ENCODE results near the gene C2orf15.
"Not testable (repeated sequence)": the region's sequence is repeated elsewhere in the genome, so short reads cannot be mapped to it uniquely, and the experiment has no call there.

C2orf15 gene, protein sequence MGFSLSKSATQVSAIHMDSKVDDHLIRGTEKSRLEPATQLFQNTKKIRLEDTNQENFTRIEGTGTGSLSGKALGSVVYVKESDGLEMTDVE

DNA sequence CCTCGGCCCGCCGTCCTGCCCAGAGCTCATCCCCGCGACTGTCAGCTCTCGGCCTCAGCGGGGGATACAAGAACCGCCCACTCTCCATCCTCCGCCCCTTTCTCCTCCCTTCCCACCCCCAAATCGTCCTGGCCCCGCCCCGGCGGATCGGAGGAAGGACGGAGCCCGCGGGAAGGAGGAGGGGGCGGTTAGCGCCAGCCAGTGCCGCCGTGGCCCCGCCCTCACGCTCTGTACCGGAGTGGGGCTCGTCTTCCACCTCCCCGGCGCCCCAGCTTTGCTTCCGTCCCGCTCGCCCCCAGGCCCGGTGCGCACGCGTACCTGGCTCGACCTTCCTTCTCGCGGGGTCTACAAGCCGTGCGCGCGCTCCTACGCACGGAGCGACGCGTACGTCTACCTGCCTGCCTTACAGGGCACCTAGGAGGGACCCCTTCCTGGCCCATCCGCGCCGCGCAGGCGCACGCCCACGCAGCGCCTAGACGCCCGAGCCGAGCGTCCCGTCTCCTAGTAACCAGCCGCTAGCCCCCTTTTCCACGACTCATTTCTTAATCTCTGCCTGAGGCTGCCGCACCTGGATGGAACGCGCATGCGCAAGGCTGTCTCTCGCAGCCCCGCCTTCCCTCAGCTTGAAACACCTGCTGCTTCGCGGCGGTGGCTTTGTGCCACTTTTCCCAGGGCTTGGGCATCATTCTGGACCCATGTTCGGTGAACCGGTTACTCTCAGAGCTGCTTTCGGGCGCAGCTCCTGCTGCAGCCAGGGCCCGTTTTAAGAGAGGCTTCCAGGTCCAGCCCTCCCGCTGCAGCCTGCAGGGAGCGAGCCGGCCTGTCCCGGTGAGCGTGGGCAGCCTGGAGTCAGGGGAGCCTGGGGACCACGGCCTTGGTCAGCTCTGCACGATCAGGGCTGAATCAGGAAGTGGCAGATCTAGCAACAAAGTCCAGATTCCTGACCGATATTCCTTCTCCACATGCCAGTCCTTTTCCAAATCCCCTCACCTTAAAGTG, at the start of gene C2orf15:
C2orf15 (plus strand) TSS at position 598 of the 999 bp plus-strand sequence. CDS start 8,852 bp downstream, outside the sequence.
- DNase-seq: peak; percentile 98

DNA sequence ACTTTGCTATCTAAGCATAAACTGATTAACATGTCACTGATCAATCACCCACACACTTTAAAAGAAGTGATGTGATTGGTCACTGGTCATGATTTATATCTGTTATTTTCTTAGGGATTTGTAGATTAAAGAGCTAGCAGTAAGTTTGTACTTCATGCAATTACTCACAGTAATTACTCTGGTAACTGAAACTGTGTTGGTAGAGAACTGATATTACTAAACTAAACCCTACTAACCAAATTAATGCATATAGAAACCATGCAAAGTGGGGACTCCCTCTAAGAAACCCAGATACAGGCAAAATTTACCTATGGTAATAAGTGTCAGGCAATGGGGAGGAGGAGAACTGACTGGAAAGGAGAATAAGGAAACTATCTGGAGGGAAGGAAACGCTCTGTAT, 44.8 kb upstream of the C2orf15 start:
- DNase-seq: no peak

GRCh38 chr2:99101697-99102096, 39.8 kb upstream of the C2orf15 start:
- DNase-seq: no peak

- no peak for DNase-seq
These were observed 37.5 kb upstream of the C2orf15 start for GRCh38 chr2:99104006-99104405.

GRCh38 chr2:99106913-99107312, 34.6 kb upstream of the C2orf15 start:
- no peak for DNase-seq

DNA sequence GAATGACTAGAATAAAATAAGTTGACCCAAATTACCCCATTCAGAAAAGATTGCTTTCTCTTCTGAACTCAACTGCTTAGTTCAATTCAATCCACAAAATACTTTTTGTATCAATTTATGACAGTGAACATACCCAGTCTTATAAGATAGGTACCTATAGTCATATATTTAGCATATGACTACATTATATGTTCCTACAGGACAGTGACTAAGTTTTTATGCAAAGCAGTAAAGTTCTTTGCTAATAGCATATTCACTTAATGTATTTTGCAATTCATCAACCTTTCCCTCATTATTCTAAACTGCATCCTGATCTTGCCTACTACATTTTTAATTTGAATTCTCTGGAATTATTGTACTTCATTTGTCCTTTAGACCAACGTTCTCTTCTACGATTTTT, 30.3 kb upstream of the C2orf15 start:
- no peak for DNase-seq

DNA sequence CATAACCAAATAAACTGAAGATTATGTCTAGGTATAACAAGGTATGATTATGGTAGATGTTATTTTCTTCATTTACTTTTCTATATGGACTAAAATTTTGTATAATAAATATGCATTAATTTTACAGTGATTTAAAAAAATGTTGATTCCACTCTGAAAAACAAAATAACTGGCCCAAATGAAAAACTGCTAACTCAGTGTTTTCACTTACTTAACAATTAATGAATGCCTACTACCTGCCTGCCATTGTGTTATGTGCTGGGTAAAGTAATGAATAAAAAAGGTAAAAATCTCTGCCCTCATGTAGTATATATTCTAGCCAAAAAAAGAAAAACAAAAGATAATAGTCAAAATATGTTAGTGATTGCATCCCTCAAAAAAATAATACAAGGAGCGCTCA, 29.6 kb upstream of the C2orf15 start:
- DNase-seq: no peak

- DNase-seq: no peak
These were observed 28.9 kb upstream of the C2orf15 start for GRCh38 chr2:99112617-99113016.

- no peak for DNase-seq
These were observed 13.5 kb upstream of the C2orf15 start for GRCh38 chr2:99127981-99128380.

GRCh38 chr2:99135044-99135556, 6.4 kb upstream of the C2orf15 start:
- not testable (repeated sequence) for DNase-seq

DNA sequence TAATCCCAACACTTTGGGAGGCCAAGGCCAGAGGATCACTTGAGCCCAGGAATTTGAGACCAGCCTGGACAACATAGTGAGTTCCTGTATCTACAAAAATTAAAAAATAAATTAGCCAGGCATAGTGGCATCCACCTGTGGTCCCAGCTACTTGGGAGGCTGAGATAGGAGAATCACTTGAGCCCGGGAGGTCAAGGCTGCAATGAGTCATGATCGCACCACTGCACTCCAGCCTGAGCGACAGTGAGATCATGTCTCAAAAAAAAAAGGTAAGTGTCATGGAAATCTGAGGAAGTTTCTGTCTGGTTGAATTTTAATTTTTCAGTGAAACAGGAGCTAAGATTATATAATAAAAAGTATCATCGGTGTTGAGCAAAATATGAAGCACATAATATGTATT, 2.5 kb upstream of the C2orf15 start:
- no peak for DNase-seq

- no peak for DNase-seq
These were observed 1.2 kb upstream of the C2orf15 start for GRCh38 chr2:99140056-99140859.

DNA sequence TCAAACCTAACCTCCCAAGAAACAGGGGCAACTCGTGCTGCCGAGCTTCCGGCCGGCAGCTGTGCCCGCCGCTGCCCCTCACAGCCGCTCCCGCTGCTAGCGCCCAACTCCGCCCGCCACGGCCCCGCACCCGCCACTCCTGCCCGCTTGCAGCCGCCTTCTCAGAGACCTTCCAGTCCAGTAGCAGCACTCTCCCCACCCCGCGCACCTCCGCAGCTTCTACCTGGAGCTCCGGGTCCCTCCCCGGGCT, 722 bp upstream of the C2orf15 start:
- no peak for DNase-seq

DNA sequence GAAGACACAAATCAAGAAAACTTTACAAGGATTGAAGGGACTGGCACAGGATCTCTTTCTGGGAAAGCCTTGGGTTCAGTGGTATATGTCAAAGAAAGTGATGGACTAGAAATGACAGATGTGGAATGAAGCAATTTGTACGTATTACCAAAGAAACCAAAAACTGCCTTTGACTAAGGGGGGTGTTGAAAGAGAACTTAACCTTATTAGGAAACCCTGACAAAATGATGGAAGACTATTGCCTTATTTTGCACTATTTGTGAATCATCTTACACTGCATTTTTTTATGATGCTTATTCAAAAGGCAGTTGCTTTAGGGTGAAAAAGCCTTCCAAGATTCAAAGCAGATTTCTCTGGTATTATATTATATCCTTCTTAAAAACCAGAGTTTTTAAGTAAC, 9.2 kb downstream of the C2orf15 start:
- no peak for DNase-seq

DNA sequence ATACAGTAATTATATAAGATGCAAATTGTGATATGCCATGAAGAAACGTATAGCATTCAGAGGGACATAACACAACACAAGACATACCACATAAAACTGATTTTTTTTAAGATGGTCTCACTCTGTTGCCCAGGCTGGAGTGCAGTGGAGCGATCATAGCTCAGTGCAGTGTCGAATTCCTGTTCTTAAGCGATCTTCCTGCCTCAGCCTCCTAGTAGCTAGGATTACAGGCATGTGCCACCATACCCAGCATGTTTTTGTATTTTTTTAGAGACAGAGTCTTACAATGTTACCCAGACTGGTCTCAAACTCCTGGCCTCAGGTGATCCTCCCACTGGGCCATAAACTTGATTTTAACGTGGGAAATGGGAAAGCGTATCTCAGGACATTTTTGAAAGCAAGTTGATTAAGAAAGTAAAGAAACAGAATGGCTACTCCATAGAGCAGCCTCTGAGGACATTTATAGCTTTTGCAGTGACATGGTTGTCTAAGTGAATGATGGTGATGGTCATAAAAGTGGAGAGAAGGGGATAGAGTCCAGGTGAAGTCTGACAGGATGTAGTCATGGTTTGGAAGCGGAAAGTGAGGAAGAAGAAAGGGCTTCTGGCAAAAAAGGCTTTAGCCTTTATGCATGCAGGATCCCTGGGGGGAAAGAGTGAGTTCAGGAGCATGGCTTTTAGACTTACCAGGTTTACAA, 10.8 kb downstream of the C2orf15 start:
- no peak for DNase-seq

GRCh38 chr2:99153921-99154604, 12.6 kb downstream of the C2orf15 start:
- no peak for DNase-seq

DNA sequence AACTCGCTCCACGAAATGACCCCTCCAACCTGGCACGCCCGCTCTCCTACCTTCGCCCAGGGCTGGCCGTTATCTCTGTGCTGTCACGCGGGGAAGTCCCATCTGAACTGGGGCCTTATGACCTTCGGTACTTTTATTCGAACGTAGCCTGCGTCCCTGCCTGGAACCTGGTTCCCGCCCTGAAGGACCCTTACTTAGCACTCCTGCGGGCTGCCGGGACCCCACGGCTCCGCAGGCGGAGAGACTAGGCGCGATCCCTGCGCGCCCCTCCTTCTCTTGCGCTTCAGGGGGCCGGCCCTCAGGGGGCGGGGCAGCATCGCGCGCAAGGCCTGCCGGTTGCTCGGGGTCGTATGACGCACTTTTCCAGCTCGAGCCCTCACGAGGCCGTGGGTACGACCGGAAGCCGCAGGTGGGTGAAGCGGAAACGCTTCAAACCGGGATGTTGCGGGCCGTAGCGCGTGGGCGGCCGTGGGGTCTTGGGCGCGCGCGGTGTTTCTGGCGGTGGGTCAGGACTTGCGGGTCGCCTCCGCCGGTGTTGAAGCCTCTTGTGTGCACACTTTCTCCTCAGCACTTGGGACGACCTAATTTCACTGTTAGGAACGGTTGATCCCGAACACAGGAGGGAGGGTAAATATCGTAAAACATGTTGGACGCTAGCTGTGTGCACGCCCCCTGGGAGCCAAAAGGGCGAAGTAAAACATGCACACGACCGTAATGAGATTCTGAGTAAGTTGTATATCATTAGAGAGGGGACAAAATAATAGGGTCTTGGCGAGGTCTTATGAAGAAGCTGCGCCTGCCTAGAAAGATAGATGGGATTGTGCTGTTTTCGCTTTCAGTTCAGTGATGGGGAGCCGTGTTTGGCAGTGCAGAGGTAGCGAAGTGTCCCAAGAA, 13.4 kb downstream of the C2orf15 start, which contains the start of the genes LIPT1 and TSGA10:
LIPT1 (plus strand) TSS at position 325 of the 894 bp plus-strand sequence. CDS start 6,991 bp downstream, outside the sequence.
TSGA10 (minus strand) TSS at position 300 of the 894 bp plus-strand sequence. CDS start 45,503 bp downstream, outside the sequence.
- peak; percentile 91 for DNase-seq

- DNase-seq: no peak
These were observed 15.4 kb downstream of the C2orf15 start for GRCh38 chr2:99156891-99157290.

DNA sequence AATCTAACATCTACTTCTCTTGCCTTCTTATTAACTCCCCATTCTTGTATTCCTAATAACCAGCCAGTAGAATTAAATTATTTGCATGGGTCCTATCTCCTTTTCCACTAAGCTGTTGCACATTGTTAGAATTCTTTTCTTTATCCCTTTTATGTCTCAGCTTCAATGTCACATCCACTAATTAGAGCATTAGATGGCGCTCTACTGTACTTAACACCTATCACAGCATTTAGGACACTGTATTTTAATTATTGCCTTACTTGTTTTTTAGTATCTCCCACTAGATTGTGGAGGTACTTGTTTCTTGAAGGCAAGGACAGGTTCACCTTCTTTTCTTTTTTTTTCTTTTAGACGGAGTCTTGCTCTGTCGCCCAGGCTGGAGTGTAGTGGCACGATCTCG, 17.1 kb downstream of the C2orf15 start:
- DNase-seq: no peak

GRCh38 chr2:99159594-99159993, 18.1 kb downstream of the C2orf15 start:
- no peak for DNase-seq

GRCh38 chr2:99166218-99166617, 24.7 kb downstream of the C2orf15 start:
- no peak for DNase-seq
